Activated T-cell treated with anti-CD3 and anti-CD28 coated beads, Interleukin-2, amount 50 U/mL, for 1 hour (primary cell): ENCODE measurements around the gene SCAMP3.
A peak's percentile ranks its signal among the peaks of the same experiment; 100 is the strongest.
"Not testable (repeated sequence)": the region's sequence is repeated elsewhere in the genome, so short reads cannot be mapped to it uniquely, and the experiment has no call there.

Experiments
- DNase-seq: peaks from one replicate; pipeline ENCODE4 v3.0.0-alpha.2; 2020

Gene SCAMP3

GRCh38 chr1:155261852-155262673 is at the start of gene SCAMP3:
Gene SCAMP3 (minus strand): TSS chr1:155262360. CDS start chr1:155262151, 209 bp downstream.
- DNase-seq: peak; percentile 75

- no peak for DNase-seq
These were observed 47.4 kb upstream of the SCAMP3 start for GRCh38 chr1:155309423-155310021.

- peak; percentile 92 for DNase-seq
These were observed 46.6 kb upstream of the SCAMP3 start, which contains the start of gene FDPS for GRCh38 chr1:155308493-155309422. Gene FDPS (plus strand): TSS chr1:155308866. CDS start chr1:155309790, 924 bp downstream.

GRCh38 chr1:155307247-155307740 is 45.1 kb upstream of the SCAMP3 start:
- DNase-seq: no peak

- DNase-seq: no peak
These were observed 43.8 kb upstream of the SCAMP3 start for GRCh38 chr1:155305881-155306391.

GRCh38 chr1:155304558-155305063 is 42.5 kb upstream of the SCAMP3 start:
- DNase-seq: no peak

GRCh38 chr1:155301342-155301841 is 39.2 kb upstream of the SCAMP3 start, which contains the start of gene PKLR:
Gene PKLR (minus strand): TSS chr1:155301438. CDS start chr1:155301395, 43 bp downstream.
- DNase-seq: no peak

GRCh38 chr1:155300553-155301329 is 38.6 kb upstream of the SCAMP3 start:
- no peak for DNase-seq

GRCh38 chr1:155300024-155300423 is 37.9 kb upstream of the SCAMP3 start:
- DNase-seq: no peak

- DNase-seq: no peak
These were observed 35.2 kb upstream of the SCAMP3 start for GRCh38 chr1:155297384-155297783.

GRCh38 chr1:155296661-155297060 is 34.5 kb upstream of the SCAMP3 start:
- no peak for DNase-seq

GRCh38 chr1:155295942-155296267 is 33.7 kb upstream of the SCAMP3 start:
- DNase-seq: no peak

- no peak for DNase-seq
These were observed 33.2 kb upstream of the SCAMP3 start for GRCh38 chr1:155295183-155295941.

GRCh38 chr1:155294520-155295182 is 32.5 kb upstream of the SCAMP3 start:
- DNase-seq: no peak

- no peak for DNase-seq
These were observed 31.1 kb upstream of the SCAMP3 start for GRCh38 chr1:155293086-155293749.

- DNase-seq: not testable (repeated sequence)
These were observed 28.8 kb upstream of the SCAMP3 start for GRCh38 chr1:155291006-155291405.

GRCh38 chr1:155287987-155288543 is 25.9 kb upstream of the SCAMP3 start:
- DNase-seq: no peak

- DNase-seq: no peak
These were observed 24.4 kb upstream of the SCAMP3 start for GRCh38 chr1:155286544-155286943.

GRCh38 chr1:155285631-155286044 is 23.5 kb upstream of the SCAMP3 start:
- DNase-seq: no peak
